ENCODE measurements around the gene CSH2. TPM values are rescaled to one million over a fixed set of nuclear protein-coding genes. Genes with fewer than 3 reads are reported as not detected.
"Not testable (repeated sequence)": the region's sequence is repeated elsewhere in the genome, so short reads cannot be mapped to it uniquely, and the experiment has no call there.

Gene CSH2
- total RNA-seq, 1 donor from 2014 or later, result not detected

GRCh38 chr17:63869491-63870291 lies 3.8 kb downstream of the CSH2 start:
- FAIRE-seq; DNase-seq (ENCODE audit: low spot score in 2 of 2): not testable (repeated sequence)

- DNase-seq (ENCODE audit: low spot score in 2 of 2); FAIRE-seq: not testable (repeated sequence)
Measured at GRCh38 chr17:63866625-63867024, 6.9 kb downstream of the CSH2 start.

DNA sequence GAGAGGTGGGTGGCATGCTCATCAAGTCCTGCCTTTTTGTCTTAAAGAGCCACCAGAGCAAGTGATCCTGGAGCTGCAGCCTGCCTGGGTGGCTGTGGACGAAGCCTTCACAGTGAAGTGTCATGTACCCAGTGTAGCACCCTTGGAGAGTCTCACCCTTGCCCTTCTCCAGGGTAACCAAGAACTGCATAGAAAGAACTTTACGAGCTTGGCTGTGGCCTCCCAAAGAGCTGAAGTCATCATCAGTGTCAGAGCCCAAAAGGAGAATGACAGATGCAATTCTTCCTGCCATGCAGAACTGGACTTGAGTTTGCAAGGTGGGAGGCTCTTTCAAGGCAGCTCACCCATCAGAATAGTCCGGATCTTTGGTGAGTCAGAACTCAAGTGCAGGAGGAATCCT lies 14.2 kb downstream of the CSH2 start:
- no peak for DNase-seq (ENCODE audit: low spot score in 2 of 2)
- FAIRE-seq, result no peak

DNA sequence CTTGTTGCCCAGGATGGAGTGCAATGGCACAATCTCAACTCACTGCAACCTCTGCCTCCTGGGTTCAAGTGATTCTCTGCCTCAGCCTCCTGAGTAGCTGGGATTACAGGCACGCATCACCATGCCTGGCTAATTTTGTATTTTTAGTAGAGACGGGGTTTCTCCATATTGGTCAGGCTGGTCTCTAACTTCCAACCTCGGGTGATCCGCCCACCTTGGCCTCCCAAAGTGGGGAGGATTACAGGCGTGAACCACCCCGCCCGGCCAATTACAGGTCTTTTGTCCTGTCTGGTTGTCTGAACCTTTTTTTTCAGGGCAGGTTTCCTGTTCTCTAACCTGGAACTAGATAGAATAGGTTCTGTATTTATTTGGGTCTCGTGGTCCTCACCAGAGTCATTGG lies 17.1 kb downstream of the CSH2 start:
- not testable (repeated sequence) for FAIRE-seq

GRCh38 chr17:63855185-63855584 lies 18.3 kb downstream of the CSH2 start:
- DNase-seq (ENCODE audit: low spot score in 2 of 2), result no peak
- FAIRE-seq, result no peak

More for the DNA sequence above, 17.1 kb downstream of the CSH2 start:
- DNase-seq (ENCODE audit: low spot score in 2 of 2), result not testable (repeated sequence)

GRCh38 chr17:63854709-63855108 lies 18.8 kb downstream of the CSH2 start:
- no peak for DNase-seq (ENCODE audit: low spot score in 2 of 2)
- FAIRE-seq, result no peak

DNA sequence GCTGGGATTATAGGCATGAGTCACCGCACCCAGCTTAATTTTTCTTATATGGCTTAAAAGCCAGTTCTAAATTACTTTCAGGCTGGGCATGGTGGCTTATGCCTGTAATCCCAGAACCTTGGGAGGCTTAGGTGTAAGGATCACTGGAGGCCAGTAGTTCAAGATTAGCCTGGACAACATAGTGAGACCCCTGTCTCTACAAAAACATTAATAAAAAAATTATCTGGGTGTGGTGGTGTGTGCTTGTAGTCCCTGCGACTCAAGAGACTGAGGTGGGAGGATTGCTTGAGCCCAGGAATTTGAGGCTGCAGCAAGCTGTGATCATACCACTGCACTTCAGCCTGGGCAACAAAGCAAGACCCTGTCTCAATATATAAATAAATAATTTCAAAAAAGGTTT lies 20.2 kb downstream of the CSH2 start:
- FAIRE-seq (no peak), DNase-seq (ENCODE audit: low spot score in 2 of 2) (no peak)

- FAIRE-seq, result no peak
Measured at GRCh38 chr17:63850401-63850800, 23.1 kb downstream of the CSH2 start.

GRCh38 chr17:63848834-63849689 lies 24.4 kb downstream of the CSH2 start:
- peak; percentile 89 to 96 for DNase-seq (ENCODE audit: low spot score in 2 of 2)
- FAIRE-seq, result no peak

More at GRCh38 chr17:63850401-63850800, 23.1 kb downstream of the CSH2 start:
- DNase-seq (ENCODE audit: low spot score in 2 of 2), result no peak

- no peak for DNase-seq (ENCODE audit: low spot score in 2 of 2)
- no peak for FAIRE-seq
Measured at GRCh38 chr17:63847525-63848249, 25.8 kb downstream of the CSH2 start.

DNA sequence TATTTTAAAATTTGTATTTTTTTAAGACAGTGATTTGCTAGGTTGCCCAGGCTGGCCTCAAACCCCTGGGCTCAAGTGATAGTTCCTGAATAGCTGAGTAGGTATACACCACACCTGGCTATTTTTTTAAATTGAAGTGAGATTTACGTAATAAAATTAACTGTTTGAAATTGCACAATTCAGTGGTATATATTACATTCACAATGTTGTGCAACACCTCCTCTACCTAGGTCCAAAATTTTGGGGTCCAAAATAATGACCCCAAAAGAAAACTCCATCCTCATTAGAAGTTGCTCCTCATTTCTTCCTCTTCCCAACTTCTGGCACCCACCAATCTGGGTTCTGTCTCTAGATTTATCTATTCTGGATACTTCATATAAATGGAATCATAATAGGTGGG lies 28.0 kb downstream of the CSH2 start:
- DNase-seq (ENCODE audit: low spot score in 2 of 2) (no peak), FAIRE-seq (no peak)

DNA sequence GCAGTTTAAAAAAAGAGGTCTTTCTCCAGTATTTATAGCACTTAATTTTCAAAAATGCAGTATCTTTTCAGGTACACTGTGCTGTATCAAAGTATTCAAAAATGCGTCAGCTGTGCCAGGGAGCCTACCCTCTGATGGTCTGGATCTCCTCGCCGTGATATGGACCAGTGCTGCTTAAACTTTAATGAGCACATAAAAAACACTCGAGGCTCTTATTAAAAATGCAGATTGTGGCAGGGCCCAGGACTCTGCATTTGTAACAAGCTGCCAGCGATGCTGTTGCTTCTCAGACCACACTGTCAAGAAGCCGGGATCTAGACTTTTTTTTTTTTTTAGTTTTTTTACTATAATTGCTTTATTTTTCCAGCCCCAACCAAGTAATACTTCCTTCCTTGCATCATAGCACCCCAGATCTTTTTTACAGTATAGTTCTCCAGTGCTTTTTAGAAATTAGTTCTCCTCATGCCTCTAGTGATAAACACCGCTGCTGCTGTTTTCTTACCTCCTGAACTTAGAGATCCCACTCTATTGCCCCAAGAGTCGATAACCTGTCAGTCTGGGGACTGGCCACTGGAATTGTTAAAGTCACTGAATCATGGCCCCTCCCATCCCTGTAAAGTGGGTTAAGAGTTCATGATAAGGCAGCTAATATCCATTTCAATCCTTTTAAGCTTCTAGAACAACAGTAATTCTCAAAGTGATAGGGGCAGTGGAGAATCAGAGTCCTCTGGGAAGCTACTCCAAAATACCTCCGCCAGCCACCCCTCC lies 29.4 kb downstream of the CSH2 start:
- FAIRE-seq, result no peak

GRCh38 chr17:63843387-63843888 lies 30.0 kb downstream of the CSH2 start:
- not testable (repeated sequence) for DNase-seq (ENCODE audit: low spot score in 2 of 2); FAIRE-seq

More for the DNA sequence above, 29.4 kb downstream of the CSH2 start:
- DNase-seq (ENCODE audit: low spot score in 2 of 2), result no peak

DNA sequence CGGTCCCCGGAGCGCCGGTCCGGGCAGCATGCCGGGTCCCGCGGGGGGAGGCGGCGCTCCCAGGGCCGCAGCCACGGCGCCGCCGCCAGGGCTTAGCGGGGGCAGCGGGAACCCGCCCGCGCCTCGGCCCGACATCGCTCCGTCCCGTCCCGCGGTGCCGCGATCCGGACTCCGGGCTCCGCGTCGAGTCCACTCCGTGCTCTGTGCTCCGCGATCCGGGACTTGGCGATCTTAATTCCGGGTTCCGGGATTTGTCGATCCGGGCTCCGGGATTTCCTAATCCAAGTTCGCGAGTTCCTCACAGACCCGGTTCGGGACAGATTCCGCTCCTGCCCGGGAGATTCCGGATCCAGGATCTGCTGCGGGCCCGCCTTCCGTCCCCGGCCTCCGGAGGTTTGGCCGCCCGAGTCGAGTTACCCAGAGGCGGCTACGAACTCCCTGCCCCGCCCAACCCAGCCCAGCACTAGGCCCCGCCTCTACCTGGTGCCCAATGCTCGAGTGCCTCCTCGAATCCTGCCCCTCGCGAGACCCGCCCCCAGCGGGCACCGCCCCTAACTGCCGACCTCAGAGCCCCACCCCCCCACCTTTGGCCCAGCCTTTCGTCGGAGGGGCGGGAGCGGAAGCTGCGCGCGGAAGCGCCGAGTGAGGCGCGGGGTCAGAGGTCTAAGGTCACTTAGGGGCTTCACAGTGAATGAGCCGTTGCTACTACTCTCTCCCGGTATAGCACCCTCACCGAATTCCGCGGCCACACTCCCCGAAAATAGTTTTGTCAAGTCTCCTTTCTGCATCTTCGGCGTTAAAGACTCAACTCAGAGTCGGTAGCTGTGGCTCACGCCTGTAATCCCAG lies 30.7 kb downstream of the CSH2 start, which contains the start of gene SMARCD2:
SMARCD2 (minus strand) TSS at position 146 of the 847 bp plus-strand sequence; CDS start at position 135, 11 bp downstream.
- DNase-seq (ENCODE audit: low spot score in 2 of 2) (peak; percentile 93 to 96), FAIRE-seq (no peak)

GRCh38 chr17:63842173-63842539 lies 31.3 kb downstream of the CSH2 start:
- FAIRE-seq, result no peak

GRCh38 chr17:63841350-63842172 lies 31.9 kb downstream of the CSH2 start:
- DNase-seq (ENCODE audit: low spot score in 2 of 2) (no peak), FAIRE-seq (no peak)

More at GRCh38 chr17:63842173-63842539, 31.3 kb downstream of the CSH2 start:
- no peak for DNase-seq (ENCODE audit: low spot score in 2 of 2)

DNA sequence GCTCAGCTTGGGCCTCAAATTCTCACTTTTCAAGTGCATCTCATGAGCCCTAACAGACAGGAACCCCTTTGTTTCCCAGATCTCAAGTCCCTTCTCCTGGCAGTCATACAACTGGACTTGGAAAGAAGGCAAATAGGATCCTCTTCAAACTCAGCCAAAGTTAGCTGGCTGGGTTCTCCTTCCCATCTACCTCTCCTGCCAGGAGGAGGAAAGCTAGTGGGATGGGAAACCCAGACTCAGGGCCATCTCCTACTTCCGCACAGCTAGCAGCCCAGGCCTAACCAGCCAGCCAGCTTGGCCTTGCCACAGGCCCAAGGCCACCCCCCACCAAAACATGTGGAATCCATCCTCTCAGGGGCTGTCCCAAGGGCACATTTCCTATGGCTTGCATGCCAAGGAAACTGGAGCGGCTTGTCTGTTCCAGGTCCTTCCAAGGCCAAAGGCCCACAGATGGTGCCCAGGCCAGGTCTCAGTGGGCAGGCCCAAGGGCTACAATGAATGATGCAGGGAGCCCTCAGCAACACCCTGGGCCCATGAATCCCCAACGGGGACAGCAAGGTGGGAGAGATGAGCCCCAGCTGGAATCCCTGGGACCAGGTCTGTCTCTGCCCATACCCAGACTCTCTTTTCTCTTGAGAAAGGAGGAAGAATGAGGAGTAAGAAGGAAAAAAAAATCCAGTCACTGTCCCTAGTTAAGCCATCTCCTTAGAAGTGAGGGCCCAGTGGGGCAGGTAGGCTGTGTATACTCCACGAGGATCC lies 32.7 kb downstream of the CSH2 start:
- DNase-seq (ENCODE audit: low spot score in 2 of 2) (no peak), FAIRE-seq (no peak)

All from frontal cortex (tissue), 4 donors.